ENCODE measurements around the gene ETV3L. TPM values are rescaled to one million over a fixed set of nuclear protein-coding genes. Genes with fewer than 3 reads are reported as not detected.

Gene ETV3L
- total and polyA plus RNA-seq, 2 donors (not counting 1 experiment from before 2014, with no cell fraction given): not detected

GRCh38 chr1:157111396-157112165, 12.0 kb upstream of the ETV3L start:
- Histone ChIP-seq H3K79me2 (ENCODE audit: control insufficient read depth, insufficient read depth, low read length) (no peaks in the 10 kb centered on the region), H4K20me1 (ENCODE audit: control insufficient read depth, extremely low read depth, insufficient read depth, low read length) (no peaks in the 10 kb centered on the region), H2AFZ (ENCODE audit: low read length) (no peak overlapping the region), H3K27me3 (ENCODE audit: control insufficient read depth, insufficient read depth, low read length) (peaks cover 35% of the 10 kb centered on the region), H3K9ac (ENCODE audit: insufficient read depth, low read length) (no peak overlapping the region), H3K4me3 (replicated peaks in 1 of 4; ENCODE audit: control extremely low read depth in 1 of 4, insufficient read depth in 1 of 4, low read depth in 3 of 4, low read length in 4 of 4) (no peak overlapping the region), H3K27ac (ENCODE audit: insufficient read depth, low read length) (no peak overlapping the region), H3K4me2 (ENCODE audit: extremely low read depth, insufficient read depth, low read length) (no peak overlapping the region), H3K9me3 (ENCODE audit: control insufficient read depth, insufficient read depth, low read depth, low read length) (no peaks in the 10 kb centered on the region), H3K36me3 (ENCODE audit: control insufficient read depth, insufficient read depth, low read length) (no peaks in the 10 kb centered on the region), H3K4me1 (ENCODE audit: control insufficient read depth, extremely low read depth, insufficient read depth, low read length) (peaks cover 6% of the 10 kb centered on the region)
- TF ChIP-seq EZH2 (IDR thresholded peaks at IDR 0.05; ENCODE audit: low read length, missing control alignments) (no peak), CTCF (conservative IDR thresholded peaks at IDR 0.05 in 1 of 2, IDR thresholded peaks at IDR 0.05 in 1 of 2; ENCODE audit: low read depth in 1 of 2, low read length in 2 of 2) (no peak)
- no peak for DNase-seq (ENCODE audit: low read depth in 2 of 2)

GRCh38 chr1:157110686-157111085, 11.1 kb upstream of the ETV3L start:
- Histone ChIP-seq H3K4me3 (replicated peaks in 1 of 4; ENCODE audit: control extremely low read depth in 1 of 4, insufficient read depth in 1 of 4, low read depth in 3 of 4, low read length in 4 of 4) (no peak overlapping the region), H3K36me3 (ENCODE audit: control insufficient read depth, insufficient read depth, low read length) (no peaks in the 10 kb centered on the region), H3K79me2 (ENCODE audit: control insufficient read depth, insufficient read depth, low read length) (no peaks in the 10 kb centered on the region), H3K27ac (ENCODE audit: insufficient read depth, low read length) (no peak overlapping the region), H3K4me1 (ENCODE audit: control insufficient read depth, extremely low read depth, insufficient read depth, low read length) (peaks cover 13% of the 10 kb centered on the region), H3K4me2 (ENCODE audit: extremely low read depth, insufficient read depth, low read length) (no peak overlapping the region), H3K9ac (ENCODE audit: insufficient read depth, low read length) (no peak overlapping the region), H3K9me3 (ENCODE audit: control insufficient read depth, insufficient read depth, low read depth, low read length) (no peaks in the 10 kb centered on the region), H3K27me3 (ENCODE audit: control insufficient read depth, insufficient read depth, low read length) (peaks cover 35% of the 10 kb centered on the region), H2AFZ (ENCODE audit: low read length) (no peak overlapping the region), H4K20me1 (ENCODE audit: control insufficient read depth, extremely low read depth, insufficient read depth, low read length) (no peaks in the 10 kb centered on the region)
- no peak for TF ChIP-seq CTCF (conservative IDR thresholded peaks at IDR 0.05 in 1 of 2, IDR thresholded peaks at IDR 0.05 in 1 of 2; ENCODE audit: low read depth in 1 of 2, low read length in 2 of 2)
- TF ChIP-seq EZH2 (IDR thresholded peaks at IDR 0.05; ENCODE audit: low read length, missing control alignments): no peak
- DNase-seq (ENCODE audit: low read depth in 2 of 2): no peak

- Histone ChIP-seq H3K9me3 (ENCODE audit: control insufficient read depth, insufficient read depth, low read depth, low read length) (no peaks in the 10 kb centered on the region), H3K36me3 (ENCODE audit: control insufficient read depth, insufficient read depth, low read length) (no peaks in the 10 kb centered on the region), H3K4me2 (ENCODE audit: extremely low read depth, insufficient read depth, low read length) (no peak overlapping the region), H3K79me2 (ENCODE audit: control insufficient read depth, insufficient read depth, low read length) (no peaks in the 10 kb centered on the region), H3K9ac (ENCODE audit: insufficient read depth, low read length) (no peak overlapping the region), H4K20me1 (ENCODE audit: control insufficient read depth, extremely low read depth, insufficient read depth, low read length) (no peaks in the 10 kb centered on the region), H3K4me1 (ENCODE audit: control insufficient read depth, extremely low read depth, insufficient read depth, low read length) (peaks cover 13% of the 10 kb centered on the region), H3K4me3 (replicated peaks in 1 of 4; ENCODE audit: control extremely low read depth in 1 of 4, insufficient read depth in 1 of 4, low read depth in 3 of 4, low read length in 4 of 4) (no peak overlapping the region), H3K27me3 (ENCODE audit: control insufficient read depth, insufficient read depth, low read length) (peaks cover 35% of the 10 kb centered on the region), H3K27ac (ENCODE audit: insufficient read depth, low read length) (no peak overlapping the region), H2AFZ (ENCODE audit: low read length) (no peak overlapping the region)
- DNase-seq (ENCODE audit: low read depth in 2 of 2): no peak
- no peak for TF ChIP-seq EZH2 (IDR thresholded peaks at IDR 0.05; ENCODE audit: low read length, missing control alignments)
- no peak for TF ChIP-seq CTCF (conservative IDR thresholded peaks at IDR 0.05 in 1 of 2, IDR thresholded peaks at IDR 0.05 in 1 of 2; ENCODE audit: low read depth in 1 of 2, low read length in 2 of 2)
Measured at GRCh38 chr1:157110003-157110402, 10.4 kb upstream of the ETV3L start.
